Measurements from ENCODE around the gene ESPNL.

Gene ESPNL

GRCh38 chr2:238130696-238131628 is 30.8 kb downstream of the ESPNL start:
- peak; percentile 36 for DNase-seq

DNA sequence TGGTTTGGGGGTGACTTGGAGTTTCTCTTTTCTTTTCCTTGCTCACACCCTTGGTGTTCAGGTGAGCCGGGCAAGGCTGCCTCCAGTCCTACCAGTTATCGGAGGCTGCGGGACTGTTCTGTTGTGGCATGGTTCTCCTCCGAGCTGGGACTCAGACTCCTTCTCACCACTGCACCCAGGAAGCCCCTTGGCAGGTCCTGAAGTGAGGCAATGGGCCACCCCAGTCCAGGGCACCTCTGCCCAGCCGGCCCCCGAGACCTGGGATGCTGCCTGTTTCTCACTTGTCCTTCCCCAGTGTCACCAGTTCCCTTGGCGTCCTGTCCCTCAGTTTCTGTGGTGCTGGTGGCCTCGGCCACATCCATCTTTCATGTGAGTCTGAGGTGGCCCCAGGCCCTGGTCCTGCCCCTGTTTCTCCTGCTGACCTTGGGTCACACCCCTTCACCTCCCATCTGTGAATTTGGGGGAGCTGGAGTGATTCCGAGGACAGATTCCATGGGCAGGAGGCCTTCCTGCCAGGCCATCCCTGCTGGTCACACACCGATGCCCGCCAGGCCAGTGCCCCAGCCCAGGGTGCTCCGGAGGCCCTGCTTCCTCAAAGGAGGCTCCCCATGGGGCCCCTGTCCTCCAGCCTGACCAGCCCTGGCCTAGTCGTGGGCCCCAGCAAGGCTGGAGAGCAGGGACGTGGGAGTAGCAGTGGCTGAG is 31.8 kb downstream of the ESPNL start:
- no peak for DNase-seq

DNA sequence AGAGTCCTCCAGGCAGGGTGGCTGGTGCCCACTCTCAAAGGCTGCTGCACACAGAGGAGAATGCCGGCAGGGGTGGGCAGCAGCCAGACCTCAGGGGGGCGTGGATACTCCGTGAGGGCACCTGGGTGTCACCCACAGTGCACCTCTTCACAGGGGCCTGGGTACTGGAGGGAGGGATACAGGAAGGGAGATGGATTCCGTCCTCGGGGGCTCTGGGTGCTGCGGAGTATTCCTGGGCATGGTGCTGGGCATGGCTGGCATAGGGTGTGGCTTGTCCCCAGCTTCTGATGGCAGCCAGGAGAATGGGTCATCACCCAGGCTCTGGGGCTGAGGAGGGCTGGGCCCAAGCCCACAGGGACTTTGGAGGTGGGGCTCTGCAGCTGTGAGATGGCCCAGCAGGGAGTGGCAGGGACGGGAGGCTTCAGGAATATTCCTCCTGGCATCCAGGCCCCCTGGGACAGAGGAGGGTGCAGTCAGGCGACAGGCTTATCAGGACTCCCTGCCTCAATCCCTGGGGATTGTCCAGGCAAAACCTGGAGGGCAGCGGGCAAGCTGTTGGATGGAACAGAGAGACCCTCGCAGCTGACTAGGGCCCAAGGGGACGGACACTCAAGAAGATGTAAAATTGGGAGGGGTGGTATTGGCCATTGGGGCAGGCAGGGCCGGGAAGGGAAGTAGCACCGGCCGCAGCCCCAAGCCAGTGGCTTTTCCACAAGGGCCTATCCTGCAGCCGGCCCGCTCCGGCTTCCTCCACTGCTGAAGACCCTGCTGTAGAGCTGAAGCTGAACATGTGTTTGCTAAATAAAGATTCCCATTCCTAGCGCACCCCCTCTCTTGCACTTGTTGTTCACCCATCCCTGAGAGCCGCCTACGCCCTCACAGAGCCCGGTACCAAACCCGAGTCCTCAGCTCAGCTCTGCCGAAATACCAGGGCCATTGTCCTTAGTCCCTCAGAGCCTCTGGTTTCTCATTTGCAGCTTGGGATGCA is 32.6 kb downstream of the ESPNL start:
- no peak for DNase-seq

DNA sequence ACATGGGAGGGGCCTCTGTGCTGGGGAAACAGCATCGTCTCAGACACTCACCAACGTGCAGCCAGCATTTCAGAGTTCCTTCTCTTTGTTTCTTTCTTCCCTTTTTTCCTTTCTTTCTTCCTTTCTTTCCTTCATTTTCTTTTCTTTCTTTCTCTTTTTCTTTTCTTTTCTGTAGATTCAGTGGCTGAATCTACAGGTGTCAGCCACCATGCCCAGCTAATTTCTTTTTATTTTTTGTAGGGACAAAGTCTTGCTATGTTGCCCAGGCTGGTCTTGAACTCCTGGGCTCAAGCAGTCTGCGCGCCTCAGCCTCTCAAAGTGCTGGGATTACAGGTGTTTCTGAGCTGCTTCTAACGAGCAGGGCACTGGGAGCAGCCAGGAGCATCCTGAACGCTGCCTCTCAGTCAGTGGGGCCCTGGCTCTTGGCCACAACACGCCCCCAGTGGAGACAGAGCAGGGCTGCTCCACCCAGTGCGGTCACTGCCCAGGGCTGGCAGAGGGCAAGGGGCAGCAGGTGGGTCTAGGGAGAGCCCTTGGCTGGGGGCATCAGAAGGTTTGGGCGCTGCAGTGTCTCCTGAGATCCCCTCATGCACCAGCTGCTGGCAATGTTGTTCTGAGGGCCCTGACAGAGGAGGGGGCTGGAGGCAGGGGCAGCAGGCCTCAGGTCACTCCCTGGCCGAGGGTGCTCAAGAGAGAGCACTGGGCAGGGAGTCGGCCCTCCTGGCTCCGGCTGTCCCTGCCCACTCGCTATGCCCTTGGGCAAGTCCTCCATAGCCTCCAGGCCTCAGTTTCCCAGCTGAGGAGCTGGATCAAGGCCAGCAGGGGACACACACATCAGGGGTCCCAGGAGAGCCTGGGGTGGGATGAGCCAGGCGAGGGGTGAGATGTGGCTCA is 33.6 kb downstream of the ESPNL start:
- no peak for DNase-seq

DNA sequence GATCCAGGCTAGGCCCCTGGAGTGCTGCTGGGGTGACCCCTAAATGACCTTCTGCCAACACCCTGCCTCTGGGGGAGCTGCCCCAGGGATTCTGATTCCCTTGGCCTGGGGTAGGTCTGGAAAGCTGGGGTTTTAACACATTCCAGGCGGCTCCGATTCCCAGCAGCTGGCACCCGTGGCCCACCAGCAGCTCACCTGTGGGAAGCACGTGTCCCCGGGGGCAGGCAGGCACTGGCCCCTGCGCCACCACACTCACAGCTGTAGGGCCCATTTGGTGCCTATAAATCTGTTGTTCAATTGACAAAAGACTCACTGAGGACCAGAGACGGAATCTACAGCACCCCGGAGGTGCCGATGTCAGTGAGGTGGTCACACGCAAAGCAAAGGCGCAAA is 34.2 kb downstream of the ESPNL start:
- DNase-seq, result no peak

GRCh38 chr2:238135601-238136150 is 35.5 kb downstream of the ESPNL start:
- no peak for DNase-seq

- DNase-seq, result no peak
Measured at GRCh38 chr2:238136820-238137537, 36.8 kb downstream of the ESPNL start.

GRCh38 chr2:238137885-238138284 is 37.7 kb downstream of the ESPNL start:
- DNase-seq, result no peak

DNA sequence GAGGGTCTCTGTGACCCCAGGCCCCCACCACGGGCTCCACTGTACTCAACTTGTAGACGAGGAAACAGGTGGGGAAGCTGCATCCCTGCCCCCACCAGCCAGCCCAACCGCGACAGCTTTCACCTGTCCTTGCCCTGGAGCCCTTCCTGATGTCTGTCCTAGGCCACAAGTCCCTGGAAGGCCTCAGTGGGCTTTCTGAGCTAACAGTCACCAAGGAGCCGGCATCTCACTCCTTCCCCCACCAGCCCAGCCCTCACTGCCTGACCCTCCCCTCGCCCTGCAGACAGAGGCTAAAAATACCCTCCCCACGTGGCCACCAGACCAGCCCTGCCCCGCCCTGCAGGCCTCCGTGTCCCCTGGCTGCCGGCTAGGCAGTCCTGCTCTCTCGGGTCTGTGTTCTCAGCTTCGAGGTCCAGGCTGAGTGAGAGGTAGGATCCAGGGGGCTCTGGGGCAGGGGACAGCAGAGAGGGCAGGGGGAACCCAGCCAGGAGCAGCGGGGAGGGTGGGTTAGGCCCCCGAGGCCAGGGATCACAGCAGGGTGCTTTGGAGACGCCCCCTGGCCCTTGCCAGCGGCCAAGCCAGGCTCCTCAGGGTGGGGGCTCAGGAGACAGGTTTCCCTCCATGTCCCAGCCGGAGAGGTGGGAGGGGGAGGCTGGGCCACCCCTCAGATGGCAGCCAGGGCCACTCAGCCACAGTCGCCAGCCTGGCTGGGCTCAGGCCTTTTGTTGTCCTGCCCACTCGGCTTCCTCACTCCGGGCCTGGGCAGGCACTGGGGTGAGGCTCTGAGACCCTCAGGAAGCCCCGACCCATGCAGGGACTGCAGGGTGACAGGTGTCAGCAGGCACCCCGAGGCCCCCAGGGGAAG is 38.4 kb downstream of the ESPNL start, which contains the start of gene KLHL30:
Gene KLHL30, plus strand, starts transcription at position 338 of the 865 bp plus-strand sequence. CDS start 2,087 bp downstream, outside the sequence.
- no peak for DNase-seq

GRCh38 chr2:238139196-238140039 is 39.3 kb downstream of the ESPNL start:
- DNase-seq, result no peak

- no peak for DNase-seq
Measured at GRCh38 chr2:238140040-238140439, 39.9 kb downstream of the ESPNL start.

GRCh38 chr2:238140721-238141540 is 40.8 kb downstream of the ESPNL start:
- no peak for DNase-seq

DNA sequence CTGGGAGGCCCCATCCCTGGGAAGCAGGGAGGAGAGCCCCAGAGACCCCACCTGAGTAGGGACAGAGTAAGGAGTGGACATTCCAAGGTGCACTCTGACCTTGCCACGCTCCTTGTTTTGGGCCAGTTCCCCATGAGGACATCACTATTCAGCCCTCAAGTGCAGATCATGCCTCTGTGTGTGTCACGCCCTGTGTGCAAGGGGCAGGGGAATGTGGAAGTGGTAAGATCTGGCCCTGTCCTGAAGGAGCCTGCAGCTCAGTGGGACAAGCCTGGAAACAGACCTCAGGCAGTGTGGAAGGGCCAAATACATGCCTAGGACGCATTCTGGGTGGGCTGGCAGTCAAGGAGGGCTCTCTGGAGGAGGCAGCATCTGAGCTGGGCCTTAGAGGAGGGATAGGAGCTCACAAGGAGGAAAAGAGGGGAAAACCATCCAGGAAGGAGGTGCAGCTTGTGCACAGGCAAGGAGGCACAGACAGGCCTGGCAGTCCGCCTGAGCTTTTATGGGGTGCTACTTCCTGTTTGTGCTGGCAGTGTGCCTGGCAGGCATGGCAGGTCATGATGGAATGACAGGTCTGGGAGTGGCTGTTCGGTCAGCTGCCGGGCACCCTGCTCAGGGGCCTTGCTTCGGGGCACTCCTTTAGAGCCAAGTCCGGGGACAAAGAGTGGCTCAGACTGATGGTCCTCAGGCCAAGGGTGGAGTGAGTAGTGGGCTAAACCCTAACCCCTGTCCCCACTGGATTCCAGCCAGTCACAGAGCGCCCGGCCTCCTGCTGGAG is 41.6 kb downstream of the ESPNL start:
- peak; percentile 30 for DNase-seq

- no peak for DNase-seq
Measured at GRCh38 chr2:238142382-238143205, 42.5 kb downstream of the ESPNL start.

DNA sequence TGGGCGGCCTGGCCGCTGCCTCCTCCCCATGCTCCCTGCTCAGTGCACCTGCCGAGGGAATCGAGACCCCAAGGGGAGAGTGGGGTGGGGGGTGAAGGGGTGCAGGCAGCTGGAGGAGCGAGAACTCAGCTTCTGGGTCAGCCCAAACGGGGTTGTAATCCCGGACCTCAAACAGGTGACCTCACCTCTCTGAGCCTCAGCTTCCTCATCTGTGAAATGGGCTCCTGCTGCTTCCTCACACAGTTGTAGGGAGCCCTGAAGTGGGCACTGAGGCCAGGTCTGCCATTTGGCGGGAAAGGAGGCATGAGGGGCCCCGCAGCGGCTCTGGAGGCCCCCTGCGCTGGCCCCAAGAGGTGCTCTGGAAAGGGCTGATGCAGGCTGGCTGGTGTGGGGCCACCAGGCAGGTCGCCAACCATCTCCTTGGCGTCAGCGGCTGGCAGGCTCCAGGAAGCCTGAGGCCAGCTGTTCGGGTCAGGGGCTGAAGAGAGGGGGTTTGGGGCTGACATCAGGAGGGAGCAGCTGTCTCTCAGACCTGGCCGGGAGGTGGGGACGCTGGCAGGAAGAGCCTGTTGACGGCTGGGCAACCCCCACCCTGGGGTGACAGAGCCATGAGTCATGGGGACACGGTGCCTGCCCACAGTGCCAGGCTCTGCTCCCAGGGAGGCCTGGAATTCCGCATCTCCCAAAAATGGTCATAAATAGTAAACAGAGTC is 43.3 kb downstream of the ESPNL start:
- DNase-seq, result no peak

Data from NCI-H510A (cell line).